ENCODE results near the gene SURF1. TPM values are rescaled to one million over a fixed set of nuclear protein-coding genes. Genes with fewer than 3 reads are reported as not detected.

SURF1 gene
- total and polyA plus RNA-seq, 10 of the 15 experiments (the other 5 are each of a cell fraction or from before 2014, with no cell fraction given) = 17.9 to 46.4 (median 29.6) TPM

DNA sequence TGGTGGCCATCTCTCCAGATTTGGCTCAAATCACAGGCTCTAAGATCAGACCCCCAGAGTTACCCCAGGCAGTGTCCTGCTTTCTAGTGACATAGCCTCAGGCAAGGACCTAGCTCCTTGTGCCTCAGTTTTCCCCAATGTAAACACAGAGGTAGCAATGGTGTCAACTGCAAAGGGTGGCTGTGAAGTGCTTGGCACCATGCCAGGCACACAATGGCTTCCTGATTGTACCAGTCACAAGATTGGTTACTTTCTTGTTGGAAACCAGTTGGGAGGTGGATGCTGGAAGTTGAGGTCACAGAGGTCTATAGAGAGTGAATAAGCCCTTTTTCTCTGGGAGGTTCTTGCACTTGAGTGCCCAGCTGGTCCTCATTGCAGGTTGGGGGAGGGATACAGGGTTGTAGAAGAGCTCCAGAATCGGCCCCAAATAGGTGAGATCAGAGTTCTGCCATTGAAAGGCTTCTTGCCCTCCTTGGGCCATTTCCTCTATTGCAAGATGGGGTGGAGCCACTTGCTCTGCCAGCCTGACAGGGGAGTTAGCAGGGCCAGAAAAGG lies 22.2 kb upstream of the SURF1 start:
- BruUV-seq (replicated peaks) = no TSS peak
- ChIA-PET RAD21 (ENCODE audit: unreplicated experiment) (interaction anchor here (1.0 kb wide), 1 partner anchor 22 kb away, joined by 3 read pairs; no protein-coding TSS in a partner anchor), SMC1A (ENCODE audit: uncharacterized antibody, unreplicated experiment) (interaction anchor here (1.7 kb wide), 1 partner anchor 80 kb away, joined by 3 read pairs; no protein-coding TSS in a partner anchor), POLR2A (interaction anchor here (1.0 to 2.9 kb wide), 2 partner anchors 30 to 36 kb away, joined by 3 to 12 read pairs; partner anchors contain the start of genes MED22 and RPL7A), CTCF (interaction anchor here (0.8 to 1.4 kb wide), 4 partner anchors 25 to 138 kb away, joined by 3 to 4 read pairs (median 4); no protein-coding TSS in a partner anchor)
- no peak overlapping the region for H3K4me2 ChIP-seq (ENCODE audit: control insufficient read depth, insufficient read depth)
- DNase-seq (ENCODE audit: low read depth, low spot score) (no peak), FAIRE-seq (no peak), ATAC-seq (no peak)
- no peaks in the 10 kb centered on the region for H3K27me3 ChIP-seq (replicated peaks in 1 of 2; ENCODE audit: control insufficient read depth in 2 of 2, insufficient read depth in 2 of 2, low read length in 1 of 2)
- no peak overlapping the region for H3K27ac ChIP-seq (ENCODE audit: control insufficient read depth, insufficient read depth)
- no peaks in the 10 kb centered on the region for H3K36me3 ChIP-seq (ENCODE audit: control insufficient read depth in 2 of 2, insufficient read depth in 2 of 2, low read length in 1 of 2)
- H3K79me2 ChIP-seq (ENCODE audit: control insufficient read depth, insufficient read depth, low read length) = peaks cover 24% of the 10 kb centered on the region
- H3K9me3 ChIP-seq (replicated peaks; ENCODE audit: control insufficient read depth, insufficient read depth, low read length) = no peaks in the 10 kb centered on the region; the same call in 2 of the 3 replicates
- TF ChIP-seq SUZ12 (IDR thresholded peaks at IDR 0.05; ENCODE audit: unreplicated experiment) (no peak), SUPT20H (IDR thresholded peaks at IDR 0.05; ENCODE audit: borderline replicate concordance, control insufficient read depth, low read depth, low read length) (no peak)
- no peak overlapping the region for H3K4me3 ChIP-seq
- 78% methylated on average over 1 of the region's 1 CpG for WGBS (ENCODE audit: insufficient coverage, insufficient replicate concordance, low lambda C conversion rate, missing lambda C conversion rate)
- H3K4me1 ChIP-seq (ENCODE audit: control insufficient read depth, insufficient read depth, low read length) = no peaks in the 10 kb centered on the region
- no peak overlapping the region for H2AFZ ChIP-seq (ENCODE audit: control insufficient read depth, low read depth, low read length)
- intact Hi-C loops (cut with micrococcal nuclease; ENCODE audit: unreplicated experiment) = loop anchor here (5.0 kb wide), 1 partner anchor 39 kb away; the partner anchor contains the start of gene REXO4
- H3K9ac ChIP-seq (ENCODE audit: control insufficient read depth, insufficient read depth, low read length) = no peak overlapping the region
- in situ Hi-C loops (cut with MboI) = no loop called here
- H4K20me1 ChIP-seq (ENCODE audit: control insufficient read depth, insufficient read depth) = no peaks in the 10 kb centered on the region

GRCh38 chr9:133377721-133378216 lies 21.5 kb upstream of the SURF1 start:
- intact Hi-C loops (cut with micrococcal nuclease; ENCODE audit: unreplicated experiment) = loop anchor here (5.0 kb wide), 1 partner anchor 40 kb away; the partner anchor contains the start of gene REXO4
- RAD21 ChIA-PET (ENCODE audit: unreplicated experiment) = interaction anchor here (1.1 kb wide), 1 partner anchor 16 kb away, joined by 4 read pairs; no protein-coding TSS in a partner anchor
- Histone ChIP-seq H3K4me1 (ENCODE audit: control insufficient read depth, insufficient read depth, low read length) (peaks cover 5% of the 10 kb centered on the region), H3K4me2 (ENCODE audit: control insufficient read depth, insufficient read depth) (no peak overlapping the region), H3K9me3 (replicated peaks; ENCODE audit: control insufficient read depth, insufficient read depth, low read length) (no peaks in the 10 kb centered on the region; the same call in 2 of the 3 replicates), H4K20me1 (ENCODE audit: control insufficient read depth, insufficient read depth) (no peaks in the 10 kb centered on the region), H3K27ac (ENCODE audit: control insufficient read depth, insufficient read depth) (no peak overlapping the region), H3K79me2 (ENCODE audit: control insufficient read depth, insufficient read depth, low read length) (peaks cover 31% of the 10 kb centered on the region), H2AFZ (ENCODE audit: control insufficient read depth, low read depth, low read length) (no peak overlapping the region), H3K36me3 (ENCODE audit: control insufficient read depth in 2 of 2, insufficient read depth in 2 of 2, low read length in 1 of 2) (no peaks in the 10 kb centered on the region), H3K9ac (ENCODE audit: control insufficient read depth, insufficient read depth, low read length) (no peak overlapping the region), H3K4me3 (no peak overlapping the region), H3K27me3 (replicated peaks in 1 of 2; ENCODE audit: control insufficient read depth in 2 of 2, insufficient read depth in 2 of 2, low read length in 1 of 2) (no peaks in the 10 kb centered on the region)
- no peak for DNase-seq (ENCODE audit: low read depth, low spot score)
- 38% methylated on average over 6 of the region's 6 CpGs for WGBS (ENCODE audit: insufficient coverage, insufficient replicate concordance, low lambda C conversion rate, missing lambda C conversion rate)
- no TSS peak for BruUV-seq (replicated peaks)
- in situ Hi-C loops (cut with MboI) = no loop called here
- no peak for ATAC-seq
- CTCF ChIA-PET = interaction anchor here (1.2 to 1.8 kb wide), 5 partner anchors 12 to 139 kb away, joined by 3 to 4 read pairs (median 3); no protein-coding TSS in a partner anchor
- POLR2A ChIA-PET = interaction anchor here (1.0 to 2.9 kb wide), 3 partner anchors 13 to 30 kb away, joined by 4 to 12 read pairs (median 10); partner anchors contain the start of genes MED22, RPL7A, SURF1 and SURF2
- FAIRE-seq = no peak
- SMC1A ChIA-PET (ENCODE audit: uncharacterized antibody, unreplicated experiment) = interaction anchor here (1.7 kb wide), 1 partner anchor 81 kb away, joined by 3 read pairs; no protein-coding TSS in a partner anchor
- TF ChIP-seq SIX5 (IDR thresholded peaks at IDR 0.05; ENCODE audit: low read depth, low read length, severe bottlenecking) (no peak), HDAC6 (IDR thresholded peaks at IDR 0.05; ENCODE audit: unreplicated experiment) (no peak), ESRRA (IDR thresholded peaks at IDR 0.05; ENCODE audit: low read length) (no peak), PKNOX1 (IDR thresholded peaks at IDR 0.05) (no peak)
- TF ChIP-seq, protein P1, sequence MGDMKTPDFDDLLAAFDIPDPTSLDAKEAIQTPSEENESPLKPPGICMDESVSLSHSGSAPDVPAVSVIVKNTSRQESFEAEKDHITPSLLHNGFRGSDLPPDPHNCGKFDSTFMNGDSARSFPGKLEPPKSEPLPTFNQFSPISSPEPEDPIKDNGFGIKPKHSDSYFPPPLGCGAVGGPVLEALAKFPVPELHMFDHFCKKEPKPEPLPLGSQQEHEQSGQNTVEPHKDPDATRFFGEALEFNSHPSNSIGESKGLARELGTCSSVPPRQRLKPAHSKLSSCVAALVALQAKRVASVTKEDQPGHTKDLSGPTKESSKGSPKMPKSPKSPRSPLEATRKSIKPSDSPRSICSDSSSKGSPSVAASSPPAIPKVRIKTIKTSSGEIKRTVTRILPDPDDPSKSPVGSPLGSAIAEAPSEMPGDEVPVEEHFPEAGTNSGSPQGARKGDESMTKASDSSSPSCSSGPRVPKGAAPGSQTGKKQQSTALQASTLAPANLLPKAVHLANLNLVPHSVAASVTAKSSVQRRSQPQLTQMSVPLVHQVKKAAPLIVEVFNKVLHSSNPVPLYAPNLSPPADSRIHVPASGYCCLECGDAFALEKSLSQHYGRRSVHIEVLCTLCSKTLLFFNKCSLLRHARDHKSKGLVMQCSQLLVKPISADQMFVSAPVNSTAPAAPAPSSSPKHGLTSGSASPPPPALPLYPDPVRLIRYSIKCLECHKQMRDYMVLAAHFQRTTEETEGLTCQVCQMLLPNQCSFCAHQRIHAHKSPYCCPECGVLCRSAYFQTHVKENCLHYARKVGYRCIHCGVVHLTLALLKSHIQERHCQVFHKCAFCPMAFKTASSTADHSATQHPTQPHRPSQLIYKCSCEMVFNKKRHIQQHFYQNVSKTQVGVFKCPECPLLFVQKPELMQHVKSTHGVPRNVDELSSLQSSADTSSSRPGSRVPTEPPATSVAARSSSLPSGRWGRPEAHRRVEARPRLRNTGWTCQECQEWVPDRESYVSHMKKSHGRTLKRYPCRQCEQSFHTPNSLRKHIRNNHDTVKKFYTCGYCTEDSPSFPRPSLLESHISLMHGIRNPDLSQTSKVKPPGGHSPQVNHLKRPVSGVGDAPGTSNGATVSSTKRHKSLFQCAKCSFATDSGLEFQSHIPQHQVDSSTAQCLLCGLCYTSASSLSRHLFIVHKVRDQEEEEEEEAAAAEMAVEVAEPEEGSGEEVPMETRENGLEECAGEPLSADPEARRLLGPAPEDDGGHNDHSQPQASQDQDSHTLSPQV (IDR thresholded peaks at IDR 0.05) = no peak
